GM18499 (cell line): ENCODE data around the gene UBFD1.
"Not testable (repeated sequence)": the region's sequence is repeated elsewhere in the genome, so short reads cannot be mapped to it uniquely, and the experiment has no call there.

ENCODE experiments used
- ATAC-seq: cut with Tn5 transposase; IDR thresholded peaks from one replicate; pipeline ENCODE4 v1.9.1; 2021; ENCODE audit warnings: moderate number of reproducible peaks; ENCODE audit not compliant: insufficient read depth, unreplicated experiment

The UBFD1 gene

GRCh38 chr16:23523876-23524385 is 33.6 kb upstream of the UBFD1 start:
- no peak for ATAC-seq

DNA sequence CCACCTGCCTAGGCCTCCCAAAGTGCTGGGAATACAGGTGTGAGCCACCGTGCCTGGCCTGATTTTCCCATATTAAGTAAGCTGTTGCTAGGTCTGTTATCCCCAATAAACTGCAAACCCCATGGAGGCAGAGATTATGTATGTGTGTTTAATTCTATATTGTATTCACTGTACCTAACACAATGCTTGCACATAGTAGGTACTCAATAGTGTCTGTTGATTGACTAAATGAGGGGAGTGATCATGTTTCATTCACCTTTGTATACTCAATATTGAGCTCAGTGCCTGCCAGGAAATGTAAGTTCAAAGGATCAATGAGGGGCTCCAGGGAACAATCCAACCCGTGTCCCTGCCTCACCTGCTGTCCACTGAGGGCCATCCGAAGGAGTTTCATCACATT is 32.6 kb upstream of the UBFD1 start:
- no peak for ATAC-seq

- no peak for ATAC-seq
Measured at GRCh38 chr16:23527961-23528643, 29.4 kb upstream of the UBFD1 start.

DNA sequence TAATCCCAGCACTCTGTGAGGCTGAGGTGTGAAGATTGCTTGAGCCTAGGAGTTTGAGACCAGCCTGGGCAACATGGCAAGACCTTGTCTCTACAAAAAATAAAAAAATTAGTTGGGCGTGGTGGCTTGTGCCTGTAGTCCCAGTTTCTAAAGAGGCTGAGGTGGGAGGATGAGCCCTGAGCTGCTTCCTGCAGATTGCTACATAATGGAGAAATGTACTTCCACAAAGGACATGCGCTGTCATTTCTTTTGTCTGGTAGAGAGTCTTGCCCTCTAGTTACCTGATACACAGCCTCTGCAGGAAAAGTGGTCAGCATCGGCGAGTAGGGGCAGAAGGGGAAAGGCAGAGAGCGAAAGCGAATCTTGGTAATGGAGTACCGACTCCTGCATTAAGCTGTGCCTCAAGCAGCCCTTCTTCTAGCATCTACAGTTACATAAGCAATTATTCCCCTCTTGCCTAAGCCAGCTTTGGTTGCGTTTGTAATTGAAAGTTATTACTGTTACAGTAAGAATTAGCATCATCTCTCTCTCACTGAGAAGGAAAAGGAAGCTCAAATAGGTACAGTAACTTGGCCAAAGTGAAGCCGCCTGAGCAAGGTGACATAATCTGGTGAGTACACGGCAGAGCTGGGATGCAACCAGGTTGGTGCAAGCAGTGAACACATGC is 28.8 kb upstream of the UBFD1 start:
- ATAC-seq: no peak

GRCh38 chr16:23530062-23530461 is 27.5 kb upstream of the UBFD1 start:
- no peak for ATAC-seq

DNA sequence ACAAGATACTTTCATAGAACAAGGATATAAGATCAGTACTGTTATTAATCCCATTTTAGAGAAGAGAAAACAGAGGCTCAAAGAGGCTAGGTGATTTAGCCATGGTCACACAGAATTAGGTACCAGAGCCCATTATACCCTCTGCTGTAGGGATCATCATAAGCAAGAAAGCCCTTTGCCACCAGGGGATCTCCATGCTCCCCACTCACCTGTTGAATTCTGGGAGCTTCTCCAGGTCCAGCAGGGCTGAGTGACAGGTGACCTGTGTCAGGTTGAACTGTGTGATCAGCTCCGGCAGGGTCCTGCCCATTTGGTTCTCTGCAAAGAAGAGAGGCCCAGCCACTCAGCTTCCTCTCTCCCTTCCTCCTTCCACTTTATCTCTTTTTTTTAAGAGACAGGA is 25.1 kb upstream of the UBFD1 start:
- ATAC-seq: no peak

GRCh38 chr16:23534868-23535860 is 22.4 kb upstream of the UBFD1 start:
- ATAC-seq: no peak

GRCh38 chr16:23535901-23536300 is 21.6 kb upstream of the UBFD1 start:
- no peak for ATAC-seq

- ATAC-seq: no peak
Measured at GRCh38 chr16:23537390-23537789, 20.1 kb upstream of the UBFD1 start.

DNA sequence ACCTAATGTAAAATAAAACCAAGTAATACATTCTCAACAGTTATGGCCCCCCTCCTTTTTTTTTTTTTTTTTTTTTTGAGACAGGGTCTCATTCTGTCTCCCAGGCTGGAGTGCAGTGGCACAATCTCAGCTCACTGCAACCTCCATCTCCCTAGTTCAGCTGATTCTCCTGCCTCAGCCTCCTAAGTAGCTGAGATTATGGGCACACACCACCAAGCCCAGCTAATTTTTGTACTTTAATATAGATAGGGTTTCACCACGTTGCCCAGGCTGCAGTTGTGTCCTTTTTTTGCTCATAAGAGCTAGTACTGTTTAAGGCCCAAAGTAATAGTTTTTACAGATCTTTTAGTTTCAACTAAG is 18.6 kb upstream of the UBFD1 start:
- ATAC-seq: no peak

DNA sequence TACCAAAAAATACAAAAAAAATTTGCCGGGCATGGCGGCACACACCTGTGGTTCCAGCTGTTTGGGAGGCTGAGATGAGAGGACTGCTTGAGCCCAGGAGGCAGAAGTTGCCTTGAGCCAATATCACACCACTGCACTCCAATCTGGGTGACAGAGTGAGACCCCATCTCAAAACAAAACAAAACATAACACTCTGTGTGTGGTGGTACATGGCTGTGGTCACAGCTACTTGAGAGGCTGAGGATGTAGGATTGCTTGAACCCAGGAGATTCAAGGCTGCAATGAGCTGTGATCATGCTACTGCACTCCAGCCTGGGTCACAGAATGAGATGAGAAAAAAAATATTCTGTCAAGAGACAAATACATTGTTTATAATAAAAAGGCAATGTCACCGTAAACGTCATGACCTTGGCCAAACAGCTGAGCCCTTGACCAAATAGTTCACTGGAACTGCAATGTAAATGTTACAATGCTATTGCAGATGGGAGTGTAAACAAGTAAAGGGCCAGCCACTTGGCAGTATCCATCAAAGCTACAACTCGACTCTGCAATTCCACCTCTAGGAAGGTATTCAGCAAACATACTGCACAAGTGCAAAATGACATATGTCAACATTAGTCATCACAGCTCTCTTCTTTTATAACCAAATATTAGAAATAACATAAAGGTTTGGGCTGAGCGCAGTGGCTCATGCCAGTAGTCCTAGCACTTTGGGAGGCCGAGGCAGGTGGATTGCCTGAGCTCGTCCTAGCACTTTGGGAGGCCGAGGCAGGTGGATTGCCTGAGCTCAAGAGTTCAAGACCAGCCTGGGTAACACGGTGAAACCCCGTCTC is 17.3 kb upstream of the UBFD1 start:
- ATAC-seq: no peak

DNA sequence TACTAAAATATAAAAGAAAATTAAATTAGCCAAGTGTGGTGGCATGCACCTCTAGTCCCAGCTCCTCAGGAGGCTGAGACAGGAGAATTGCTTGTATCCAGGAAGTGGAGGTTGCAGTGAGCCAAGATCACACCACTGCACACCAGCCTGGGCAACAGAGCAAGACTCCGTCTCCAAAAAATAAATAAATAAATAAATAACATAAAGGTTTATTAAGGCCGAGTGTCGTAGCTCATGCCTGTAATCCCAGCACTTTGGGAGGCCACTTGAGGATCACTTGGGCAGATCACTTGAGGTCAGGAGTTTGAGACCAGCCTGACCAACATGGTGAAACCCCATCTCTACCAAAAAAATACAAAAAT is 16.7 kb upstream of the UBFD1 start:
- not testable (repeated sequence) for ATAC-seq

DNA sequence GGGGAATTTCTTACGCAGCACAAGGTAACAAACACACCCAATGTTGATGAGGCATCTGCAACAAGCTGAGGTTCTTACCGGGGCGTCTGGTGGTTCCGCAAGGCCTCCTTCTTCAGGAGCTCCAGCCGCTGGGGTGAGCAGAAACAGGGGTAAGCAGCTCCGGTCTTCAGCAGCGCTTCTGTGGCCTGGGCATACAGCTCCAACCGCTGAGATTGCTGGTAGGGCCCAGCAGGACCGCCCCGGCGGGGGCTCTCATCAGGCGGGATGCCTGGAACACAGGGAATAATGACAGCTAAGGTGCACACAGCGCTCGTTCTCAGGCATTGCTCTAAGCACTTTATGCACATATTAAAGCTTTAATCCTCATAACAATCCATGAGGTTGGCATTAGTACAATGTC is 13.1 kb upstream of the UBFD1 start:
- no peak for ATAC-seq

GRCh38 chr16:23549938-23550337 is 7.6 kb upstream of the UBFD1 start:
- no peak for ATAC-seq

- ATAC-seq: no peak
Measured at GRCh38 chr16:23552161-23552560, 5.4 kb upstream of the UBFD1 start.

- no peak for ATAC-seq
Measured at GRCh38 chr16:23554536-23554935, 3.0 kb upstream of the UBFD1 start.

GRCh38 chr16:23557779-23558702 is 514 bp downstream of the UBFD1 start:
- ATAC-seq: no peak

DNA sequence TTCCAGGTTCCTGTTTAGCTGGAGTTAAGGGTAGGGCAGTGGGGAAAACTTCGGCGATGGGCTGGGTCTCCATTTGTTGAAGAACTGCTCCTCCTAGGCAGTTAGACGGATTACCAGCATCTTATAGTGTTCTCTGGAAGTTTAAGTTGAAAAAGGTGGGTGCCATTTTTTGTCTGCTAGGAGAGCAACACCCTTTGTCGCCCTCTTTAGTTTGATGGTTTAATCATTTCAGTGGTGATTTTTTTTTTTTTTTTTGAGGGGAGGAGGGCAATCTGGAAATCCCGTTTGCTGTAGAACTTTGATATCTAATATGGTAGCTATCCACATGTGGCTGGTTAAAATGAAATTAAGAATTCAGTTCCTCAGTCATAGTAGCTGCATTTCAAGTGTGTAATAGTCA is 4.1 kb downstream of the UBFD1 start:
- ATAC-seq: no peak

GRCh38 chr16:23562505-23562904 is 5.0 kb downstream of the UBFD1 start:
- ATAC-seq: no peak
